Measurements from ENCODE around the gene MAGI2. TPM values are rescaled to one million over a fixed set of nuclear protein-coding genes. Genes with fewer than 3 reads are reported as not detected.

The MAGI2 gene
- total and polyA plus RNA-seq, 2 experiments from 2014 or later = 10.4 to 26.4 TPM

GRCh38 chr7:78329001-78329655 lies 1124.3 kb downstream of the MAGI2 start:
- Histone ChIP-seq H3K36me3 (ENCODE audit: insufficient read depth) (no peaks in the 10 kb centered on the region), H3K4me1 (ENCODE audit: insufficient read depth) (no peaks in the 10 kb centered on the region), H2AFZ (no peak overlapping the region), H3K4me3 (no peak overlapping the region), H4K20me1 (replicated peaks; ENCODE audit: insufficient read depth) (no peaks in the 10 kb centered on the region), H3K9me2 (ENCODE audit: insufficient read depth) (no peaks in the 10 kb centered on the region), H3F3A (replicated peaks; ENCODE audit: low read depth) (no peaks in the 10 kb centered on the region), H3K79me2 (replicated peaks; ENCODE audit: insufficient read depth) (no peaks in the 10 kb centered on the region), H3K27me3 (ENCODE audit: insufficient read depth) (no peaks in the 10 kb centered on the region), H3K27ac (ENCODE audit: low read depth) (no peak overlapping the region), H3K4me2 (no peak overlapping the region)
- Mint-ChIP-seq H3K27me3 (ENCODE audit: insufficient read depth, low read depth, poor library complexity) (no peaks in the 10 kb centered on the region), H3K36me3 (ENCODE audit: low read depth) (no peaks in the 10 kb centered on the region), H3K27ac (no peak overlapping the region), H3K4me1 (no peaks in the 10 kb centered on the region), H3K9me3 (no peaks in the 10 kb centered on the region), H3K4me3 (no peak overlapping the region)
- no peak for ATAC-seq
- no peak for DNase-seq (ENCODE audit: low spot score)
- TF ChIP-seq, protein P1, sequence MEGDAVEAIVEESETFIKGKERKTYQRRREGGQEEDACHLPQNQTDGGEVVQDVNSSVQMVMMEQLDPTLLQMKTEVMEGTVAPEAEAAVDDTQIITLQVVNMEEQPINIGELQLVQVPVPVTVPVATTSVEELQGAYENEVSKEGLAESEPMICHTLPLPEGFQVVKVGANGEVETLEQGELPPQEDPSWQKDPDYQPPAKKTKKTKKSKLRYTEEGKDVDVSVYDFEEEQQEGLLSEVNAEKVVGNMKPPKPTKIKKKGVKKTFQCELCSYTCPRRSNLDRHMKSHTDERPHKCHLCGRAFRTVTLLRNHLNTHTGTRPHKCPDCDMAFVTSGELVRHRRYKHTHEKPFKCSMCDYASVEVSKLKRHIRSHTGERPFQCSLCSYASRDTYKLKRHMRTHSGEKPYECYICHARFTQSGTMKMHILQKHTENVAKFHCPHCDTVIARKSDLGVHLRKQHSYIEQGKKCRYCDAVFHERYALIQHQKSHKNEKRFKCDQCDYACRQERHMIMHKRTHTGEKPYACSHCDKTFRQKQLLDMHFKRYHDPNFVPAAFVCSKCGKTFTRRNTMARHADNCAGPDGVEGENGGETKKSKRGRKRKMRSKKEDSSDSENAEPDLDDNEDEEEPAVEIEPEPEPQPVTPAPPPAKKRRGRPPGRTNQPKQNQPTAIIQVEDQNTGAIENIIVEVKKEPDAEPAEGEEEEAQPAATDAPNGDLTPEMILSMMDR (conservative IDR thresholded peaks at IDR 0.05; ENCODE audit: low read depth in 2 of 2) = no peak
- TF ChIP-seq ZNF114 (CRISPR knock-in tag; IDR thresholded peaks at IDR 0.05) (no peak), ZNF462 (CRISPR knock-in tag; IDR thresholded peaks at IDR 0.05) (no peak), ETS1 (IDR thresholded peaks at IDR 0.05) (no peak), JUNB (IDR thresholded peaks at IDR 0.05; ENCODE audit: unreplicated experiment) (no peak), POLR2AphosphoS5 (IDR thresholded peaks at IDR 0.05; ENCODE audit: low read depth) (no peak), STAT1 (IDR thresholded peaks at IDR 0.05; ENCODE audit: unreplicated experiment) (no peak), NANOG (IDR thresholded peaks at IDR 0.05; ENCODE audit: borderline replicate concordance) (no peak), CREB1 (CRISPR knock-in tag; IDR thresholded peaks at IDR 0.05; ENCODE audit: low read depth) (no peak), EZH2 (IDR thresholded peaks at IDR 0.05; ENCODE audit: low read depth, unreplicated experiment) (no peak), ZNF331 (CRISPR knock-in tag; IDR thresholded peaks at IDR 0.05; ENCODE audit: low read depth) (no peak), EZH2phosphoT487 (IDR thresholded peaks at IDR 0.05; ENCODE audit: unreplicated experiment) (no peak)
- TF ChIP-seq, protein P2, sequence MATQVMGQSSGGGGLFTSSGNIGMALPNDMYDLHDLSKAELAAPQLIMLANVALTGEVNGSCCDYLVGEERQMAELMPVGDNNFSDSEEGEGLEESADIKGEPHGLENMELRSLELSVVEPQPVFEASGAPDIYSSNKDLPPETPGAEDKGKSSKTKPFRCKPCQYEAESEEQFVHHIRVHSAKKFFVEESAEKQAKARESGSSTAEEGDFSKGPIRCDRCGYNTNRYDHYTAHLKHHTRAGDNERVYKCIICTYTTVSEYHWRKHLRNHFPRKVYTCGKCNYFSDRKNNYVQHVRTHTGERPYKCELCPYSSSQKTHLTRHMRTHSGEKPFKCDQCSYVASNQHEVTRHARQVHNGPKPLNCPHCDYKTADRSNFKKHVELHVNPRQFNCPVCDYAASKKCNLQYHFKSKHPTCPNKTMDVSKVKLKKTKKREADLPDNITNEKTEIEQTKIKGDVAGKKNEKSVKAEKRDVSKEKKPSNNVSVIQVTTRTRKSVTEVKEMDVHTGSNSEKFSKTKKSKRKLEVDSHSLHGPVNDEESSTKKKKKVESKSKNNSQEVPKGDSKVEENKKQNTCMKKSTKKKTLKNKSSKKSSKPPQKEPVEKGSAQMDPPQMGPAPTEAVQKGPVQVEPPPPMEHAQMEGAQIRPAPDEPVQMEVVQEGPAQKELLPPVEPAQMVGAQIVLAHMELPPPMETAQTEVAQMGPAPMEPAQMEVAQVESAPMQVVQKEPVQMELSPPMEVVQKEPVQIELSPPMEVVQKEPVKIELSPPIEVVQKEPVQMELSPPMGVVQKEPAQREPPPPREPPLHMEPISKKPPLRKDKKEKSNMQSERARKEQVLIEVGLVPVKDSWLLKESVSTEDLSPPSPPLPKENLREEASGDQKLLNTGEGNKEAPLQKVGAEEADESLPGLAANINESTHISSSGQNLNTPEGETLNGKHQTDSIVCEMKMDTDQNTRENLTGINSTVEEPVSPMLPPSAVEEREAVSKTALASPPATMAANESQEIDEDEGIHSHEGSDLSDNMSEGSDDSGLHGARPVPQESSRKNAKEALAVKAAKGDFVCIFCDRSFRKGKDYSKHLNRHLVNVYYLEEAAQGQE (IDR thresholded peaks at IDR 0.05; ENCODE audit: unreplicated experiment) = no peak
